H1 (cell line): ENCODE results near the gene TNIK.

Source experiments
- CEBPB ChIP-seq: IDR thresholded peaks from 2 replicates; pipeline ENCODE4 v1.6.1; 2012; ENCODE audit warnings: low read depth, low read length
- EP300 ChIP-seq, 2 experiments: IDR thresholded peaks; 1 replicate in 1 of 2; 2 replicates in 1 of 2; pipeline ENCODE4 v1.6.1; 2011 to 2012; ENCODE audit warnings: low read depth in 2 of 2, low read length in 2 of 2, mild to moderate bottlenecking in 2 of 2, borderline replicate concordance in 1 of 2, inconsistent platforms in 1 of 2, moderate library complexity in 1 of 2
- EZH2 ChIP-seq: fragments of 200-600 bp; sonication (generic); IDR thresholded peaks from 2 replicates; pipeline ENCODE4 v1.7.1; 2012; ENCODE audit warnings: low read depth, mild to moderate bottlenecking, moderate library complexity, low read length, inconsistent platforms; ENCODE audit not compliant: severe bottlenecking
- HDAC2 ChIP-seq, 2 experiments: fragments of 300-600 bp in 1 of 2; sonication (generic) in 1 of 2; IDR thresholded peaks; 2 replicates each; pipeline ENCODE4 v1.6.1; 2011 to 2012; ENCODE audit warnings: low read depth in 2 of 2, low read length in 2 of 2, mild to moderate bottlenecking in 2 of 2, moderate library complexity in 2 of 2, borderline replicate concordance in 1 of 2, inconsistent platforms in 1 of 2
- POLR2A ChIP-seq, 2 experiments: IDR thresholded peaks; 1 replicate in 1 of 2; 2 replicates in 1 of 2; pipeline ENCODE4 v1.6.1; 2011; ENCODE audit warnings: low read depth in 2 of 2, low read length in 2 of 2, mild to moderate bottlenecking in 2 of 2; ENCODE audit errors: control extremely low read depth in 1 of 2
- RAD21 ChIP-seq, 2 experiments: IDR thresholded peaks in 1 of 2; conservative IDR thresholded peaks in 1 of 2; 2 replicates each; pipeline ENCODE4 v1.6.1; 2011; ENCODE audit warnings: low read depth in 2 of 2, low read length in 2 of 2, improper control_type of control experiment in 1 of 2, inconsistent platforms in 1 of 2, mild to moderate bottlenecking in 1 of 2, moderate library complexity in 1 of 2
- SIN3A ChIP-seq, 2 experiments: IDR thresholded peaks in 1 of 2; conservative IDR thresholded peaks in 1 of 2; 2 replicates each; pipeline ENCODE4 v1.6.1; 2011 to 2012; ENCODE audit warnings: low read length in 2 of 2, improper control_type of control experiment in 1 of 2, low read depth in 1 of 2, mild to moderate bottlenecking in 1 of 2
- TAF1 ChIP-seq: IDR thresholded peaks from 2 replicates; pipeline ENCODE4 v1.6.1; 2011; ENCODE audit warnings: mild to moderate bottlenecking, low read depth, low read length
- TF ChIP-seq, protein P1 (sequence below): IDR thresholded peaks from 2 replicates; pipeline ENCODE4 v1.6.1; 2012; ENCODE audit warnings: inconsistent platforms
- TF ChIP-seq, protein P2 (sequence below), 3 experiments: IDR thresholded peaks; 1 replicate in 2 of 3; 2 replicates in 1 of 3; pipeline versions ENCODE4 v1.5.1 to v1.6.1; 2011; ENCODE audit warnings: low read length in 3 of 3, mild to moderate bottlenecking in 3 of 3, inconsistent platforms in 2 of 3, low read depth in 1 of 3, moderate library complexity in 1 of 3; ENCODE audit not compliant: insufficient read depth in 1 of 3; ENCODE audit errors: control extremely low read depth in 1 of 3

DNA sequence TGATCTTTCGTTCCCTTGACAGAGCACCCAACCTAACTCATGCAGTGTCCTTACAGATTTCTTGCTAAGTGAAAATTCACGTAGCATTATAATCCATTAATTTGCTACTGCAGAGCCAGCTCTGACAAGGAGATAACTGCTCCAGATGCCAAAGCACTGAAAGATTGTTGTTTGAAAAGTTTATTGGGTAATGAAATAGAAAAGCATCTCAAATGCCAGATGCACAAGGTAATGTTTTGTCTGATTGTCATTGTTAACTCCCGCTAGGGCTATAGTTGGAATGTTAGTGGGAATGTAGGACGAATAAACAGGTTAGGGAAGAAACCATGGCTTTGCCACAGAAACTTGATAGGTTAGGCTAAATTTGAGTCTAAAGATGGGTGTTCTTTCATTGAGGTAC lies 413.4 kb downstream of the TNIK start:
- TF ChIP-seq, protein P1, sequence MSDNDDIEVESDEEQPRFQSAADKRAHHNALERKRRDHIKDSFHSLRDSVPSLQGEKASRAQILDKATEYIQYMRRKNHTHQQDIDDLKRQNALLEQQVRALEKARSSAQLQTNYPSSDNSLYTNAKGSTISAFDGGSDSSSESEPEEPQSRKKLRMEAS = no peak
- TF ChIP-seq, protein P2, sequence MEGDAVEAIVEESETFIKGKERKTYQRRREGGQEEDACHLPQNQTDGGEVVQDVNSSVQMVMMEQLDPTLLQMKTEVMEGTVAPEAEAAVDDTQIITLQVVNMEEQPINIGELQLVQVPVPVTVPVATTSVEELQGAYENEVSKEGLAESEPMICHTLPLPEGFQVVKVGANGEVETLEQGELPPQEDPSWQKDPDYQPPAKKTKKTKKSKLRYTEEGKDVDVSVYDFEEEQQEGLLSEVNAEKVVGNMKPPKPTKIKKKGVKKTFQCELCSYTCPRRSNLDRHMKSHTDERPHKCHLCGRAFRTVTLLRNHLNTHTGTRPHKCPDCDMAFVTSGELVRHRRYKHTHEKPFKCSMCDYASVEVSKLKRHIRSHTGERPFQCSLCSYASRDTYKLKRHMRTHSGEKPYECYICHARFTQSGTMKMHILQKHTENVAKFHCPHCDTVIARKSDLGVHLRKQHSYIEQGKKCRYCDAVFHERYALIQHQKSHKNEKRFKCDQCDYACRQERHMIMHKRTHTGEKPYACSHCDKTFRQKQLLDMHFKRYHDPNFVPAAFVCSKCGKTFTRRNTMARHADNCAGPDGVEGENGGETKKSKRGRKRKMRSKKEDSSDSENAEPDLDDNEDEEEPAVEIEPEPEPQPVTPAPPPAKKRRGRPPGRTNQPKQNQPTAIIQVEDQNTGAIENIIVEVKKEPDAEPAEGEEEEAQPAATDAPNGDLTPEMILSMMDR (IDR thresholded peaks at IDR 0.05; ENCODE audit: control extremely low read depth in 1 of 3, insufficient read depth in 1 of 3, low read depth in 1 of 3, low read length in 3 of 3) = no peak
- TF ChIP-seq POLR2A (IDR thresholded peaks at IDR 0.05; ENCODE audit: control extremely low read depth in 1 of 2, low read depth in 2 of 2, low read length in 2 of 2) (no peak), CEBPB (no peak), SIN3A (conservative IDR thresholded peaks at IDR 0.05 in 1 of 2, IDR thresholded peaks at IDR 0.05 in 1 of 2; ENCODE audit: low read depth in 1 of 2, low read length in 2 of 2) (no peak), EP300 (IDR thresholded peaks at IDR 0.05; ENCODE audit: borderline replicate concordance in 1 of 2, low read depth in 2 of 2, low read length in 2 of 2) (no peak), EZH2 (no peak), HDAC2 (IDR thresholded peaks at IDR 0.05; ENCODE audit: borderline replicate concordance in 1 of 2, low read depth in 2 of 2, low read length in 2 of 2) (no peak), RAD21 (IDR thresholded peaks at IDR 0.05 in 1 of 2, conservative IDR thresholded peaks at IDR 0.05 in 1 of 2; ENCODE audit: low read depth in 2 of 2, low read length in 2 of 2) (no peak), TAF1 (no peak)
